GM21360 (cell line): Measurements from ENCODE around the gene FOXF1.

ENCODE experiments used
- ATAC-seq: cut with Tn5 transposase; IDR thresholded peaks from one replicate; pipeline ENCODE4 v1.9.1; 2021; ENCODE audit warnings: mild to moderate bottlenecking, moderate library complexity; ENCODE audit not compliant: unreplicated experiment

FOXF1 gene

DNA sequence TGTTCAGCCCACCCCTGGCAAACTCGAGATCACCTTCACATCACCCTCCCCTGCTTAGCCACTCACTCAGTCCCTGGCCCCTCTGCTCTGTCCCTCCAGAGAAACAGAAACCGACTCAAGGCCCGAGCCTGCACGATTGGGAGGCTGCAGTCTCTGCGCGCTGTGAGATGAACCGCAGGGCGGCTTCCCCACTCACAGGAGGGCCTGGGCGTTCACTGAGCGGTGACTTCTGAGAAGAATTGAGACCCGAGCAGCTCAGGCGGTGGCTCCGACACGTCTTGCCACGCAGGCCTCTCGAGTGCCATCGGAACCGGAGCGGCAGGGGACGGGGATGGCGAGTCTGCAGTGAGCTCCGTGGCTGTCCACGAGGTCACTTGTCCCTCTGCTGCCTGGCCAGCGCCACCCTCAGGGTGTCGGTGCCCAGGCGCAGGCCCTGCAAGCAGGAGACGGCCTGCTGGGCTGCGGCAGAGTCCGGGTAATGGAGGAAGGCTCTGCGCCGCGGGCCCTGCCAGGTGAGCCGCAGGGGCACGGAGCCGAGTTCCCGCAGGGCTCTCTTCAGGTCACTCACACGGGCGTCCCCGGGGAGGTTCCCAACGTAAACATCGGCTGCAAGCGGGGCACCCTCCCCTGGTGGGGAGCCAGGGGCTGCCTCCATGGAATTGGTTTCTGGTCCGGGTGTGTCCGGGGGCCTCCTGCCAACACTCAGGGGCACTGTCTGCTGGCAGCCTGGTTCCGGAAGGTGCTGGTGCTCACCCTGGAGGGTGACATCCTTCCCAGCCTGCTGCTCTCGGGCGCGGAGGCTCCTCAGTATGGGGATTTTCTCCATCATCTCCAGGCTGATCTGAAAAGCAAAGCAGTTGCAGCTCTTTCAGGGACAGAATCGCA lies 21.6 kb downstream of the FOXF1 start:
- no peak for ATAC-seq

DNA sequence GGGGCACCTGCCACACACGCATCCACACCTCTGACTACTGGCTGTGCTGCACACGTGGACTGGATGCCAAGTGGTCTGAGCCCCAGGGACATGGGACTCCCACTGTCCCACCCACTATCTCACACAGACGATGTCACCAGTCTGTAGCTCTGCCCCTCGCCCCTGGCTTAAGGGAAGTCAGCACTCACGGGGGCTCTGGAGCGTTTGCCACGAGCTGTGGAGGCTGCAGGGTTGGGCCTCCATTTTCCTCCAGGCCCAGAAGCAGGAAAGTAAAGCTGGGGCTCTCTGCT lies 22.1 kb downstream of the FOXF1 start:
- no peak for ATAC-seq

DNA sequence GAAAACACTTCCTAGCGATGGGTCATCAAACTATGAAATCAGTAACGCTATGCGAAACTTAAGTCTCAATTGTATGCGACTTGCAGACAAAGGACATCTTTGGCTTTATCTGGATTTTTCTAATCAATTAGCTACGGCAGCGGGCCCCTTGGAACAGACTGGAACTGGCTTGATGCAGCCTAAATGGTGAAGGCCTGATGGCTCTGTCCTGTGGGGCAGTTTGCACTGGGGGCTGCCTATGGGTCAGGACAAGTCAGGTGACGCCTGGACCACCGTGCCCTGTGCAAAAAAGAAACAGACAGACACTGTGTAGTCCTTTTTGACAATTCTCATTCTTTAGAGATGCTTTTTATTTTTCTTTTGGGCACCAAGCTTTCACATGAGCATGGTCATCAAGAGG lies 22.7 kb downstream of the FOXF1 start:
- no peak for ATAC-seq

DNA sequence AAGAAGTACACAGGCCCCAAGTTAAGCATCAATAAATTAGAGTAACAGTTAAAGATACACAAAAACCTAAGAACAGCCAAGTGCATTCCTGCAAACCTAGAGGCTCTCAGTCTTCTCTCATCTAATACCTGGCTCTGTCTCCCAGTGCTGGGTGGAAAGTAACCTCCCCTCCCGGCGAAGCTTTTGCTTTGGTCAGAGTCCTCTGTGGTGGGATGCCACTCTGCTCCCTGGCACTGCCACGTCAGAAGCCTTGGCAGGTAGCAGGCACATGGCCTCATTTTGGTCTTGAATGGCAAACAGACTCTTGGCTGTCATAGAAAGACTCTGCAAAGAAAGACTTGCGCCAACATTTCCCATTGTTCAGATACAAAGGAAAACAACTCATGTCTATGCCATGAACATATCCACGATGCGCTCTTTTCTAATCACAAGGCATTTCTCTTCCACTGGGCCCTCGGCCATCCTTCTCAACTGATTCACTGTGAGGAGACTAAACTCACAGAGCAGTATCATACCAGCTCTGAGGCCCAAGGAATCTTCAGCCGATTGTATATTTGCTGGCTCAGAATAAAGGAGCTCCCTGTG lies 23.5 kb downstream of the FOXF1 start:
- ATAC-seq, result no peak

DNA sequence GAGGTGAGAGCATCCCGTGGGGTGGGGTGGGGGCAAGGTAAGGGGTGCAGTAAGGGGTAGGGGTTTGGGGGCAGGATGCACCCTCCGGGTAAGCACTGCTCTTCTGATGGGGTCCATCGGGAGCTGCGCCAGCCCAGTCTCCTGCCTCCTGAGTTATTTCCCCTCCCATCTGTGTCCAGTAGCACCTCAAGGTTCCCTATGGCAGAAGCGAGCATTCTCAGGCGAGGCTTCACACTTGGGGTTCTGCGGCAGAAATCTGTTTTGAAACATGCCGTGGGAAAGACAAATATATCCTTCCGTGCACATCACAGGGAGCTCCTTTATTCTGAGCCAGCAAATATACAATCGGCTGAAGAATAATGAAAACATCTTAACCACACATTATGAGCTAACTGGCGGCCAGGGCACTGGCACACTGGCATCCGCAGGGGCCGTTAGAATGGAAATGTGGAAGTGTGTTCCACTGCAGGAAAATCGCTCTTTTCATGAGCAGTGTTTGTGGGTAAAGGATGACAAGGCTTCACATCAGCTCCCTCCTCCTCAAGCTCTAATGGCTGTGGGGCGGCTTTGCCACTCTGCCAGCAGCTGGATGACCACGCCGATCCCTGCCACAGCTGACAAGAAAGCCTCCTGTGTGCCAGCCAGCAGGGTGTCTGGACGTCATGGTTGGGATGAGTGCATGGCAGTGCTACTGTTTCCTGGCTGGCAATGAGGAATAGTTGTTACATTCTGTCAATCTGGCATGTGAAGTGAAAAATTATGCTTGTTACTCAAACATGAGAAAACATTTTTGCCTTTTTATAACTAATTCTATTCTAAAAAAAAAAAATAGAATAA lies 24.7 kb downstream of the FOXF1 start:
- no peak for ATAC-seq

DNA sequence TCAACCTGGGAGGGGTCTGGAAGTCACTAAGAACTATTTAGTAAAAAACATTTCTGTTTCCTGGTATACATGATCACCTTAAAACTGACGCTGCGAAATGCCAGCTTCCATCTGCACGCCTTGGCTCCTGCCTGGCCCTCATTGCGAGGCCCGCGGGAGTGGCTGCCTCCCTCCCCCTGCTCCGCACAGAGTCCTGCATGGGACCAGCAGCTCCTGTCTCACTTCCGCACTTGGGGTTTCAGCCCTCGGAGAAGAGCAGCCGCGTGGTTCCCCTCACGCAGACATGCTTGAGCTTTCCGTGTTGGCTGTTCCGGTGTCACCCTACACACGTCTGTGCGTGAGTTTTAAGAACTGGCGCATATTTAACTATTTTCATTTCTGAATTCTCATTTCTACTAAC lies 26.3 kb downstream of the FOXF1 start:
- no peak for ATAC-seq

DNA sequence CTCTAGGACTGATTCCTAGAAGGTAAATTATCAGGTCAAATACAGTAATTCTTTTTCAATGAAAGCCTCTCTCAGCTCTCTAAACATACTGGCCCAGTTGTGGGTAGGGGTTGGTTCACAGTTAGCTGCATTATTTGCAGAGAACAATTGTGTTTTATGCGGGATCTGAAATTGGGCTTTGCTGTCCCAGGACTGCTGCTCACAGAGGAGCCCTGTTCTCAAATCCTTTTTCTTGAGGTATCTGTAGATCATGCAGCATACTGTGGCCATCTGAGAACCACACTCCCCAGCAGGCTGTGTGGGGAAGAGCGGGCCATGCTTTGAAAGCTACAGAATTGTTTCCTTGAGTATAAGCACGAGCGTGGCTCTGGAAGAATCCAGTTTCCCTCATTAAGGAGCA lies 27.2 kb downstream of the FOXF1 start:
- no peak for ATAC-seq

DNA sequence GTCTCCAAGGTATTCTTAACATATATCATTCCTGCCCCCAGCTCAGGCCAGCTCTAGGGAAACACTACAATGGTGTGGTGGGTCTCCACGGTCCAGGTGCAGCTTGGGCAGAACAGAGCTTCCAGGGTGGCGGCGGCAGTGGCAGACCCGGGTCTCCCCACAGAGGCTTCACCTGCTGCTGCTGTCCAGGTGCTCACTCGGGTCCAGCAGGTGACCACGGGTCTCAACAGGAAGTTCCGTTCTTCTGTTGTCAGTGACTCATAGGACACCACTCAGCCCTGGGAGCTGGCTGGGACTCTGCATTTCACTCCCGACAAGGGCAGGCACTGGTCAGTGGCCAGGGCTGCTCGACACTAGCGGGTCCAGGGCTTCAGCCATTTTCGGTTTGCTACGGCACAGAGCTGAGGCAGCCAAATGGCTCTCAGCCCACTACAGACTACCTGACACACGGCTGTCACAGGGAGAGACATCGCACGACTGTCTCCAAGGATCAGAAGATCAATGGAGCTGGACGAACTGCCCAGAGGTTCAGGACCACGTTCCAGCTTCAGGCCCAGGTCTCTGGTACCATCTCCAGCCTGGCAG lies 28.0 kb downstream of the FOXF1 start:
- no peak for ATAC-seq

DNA sequence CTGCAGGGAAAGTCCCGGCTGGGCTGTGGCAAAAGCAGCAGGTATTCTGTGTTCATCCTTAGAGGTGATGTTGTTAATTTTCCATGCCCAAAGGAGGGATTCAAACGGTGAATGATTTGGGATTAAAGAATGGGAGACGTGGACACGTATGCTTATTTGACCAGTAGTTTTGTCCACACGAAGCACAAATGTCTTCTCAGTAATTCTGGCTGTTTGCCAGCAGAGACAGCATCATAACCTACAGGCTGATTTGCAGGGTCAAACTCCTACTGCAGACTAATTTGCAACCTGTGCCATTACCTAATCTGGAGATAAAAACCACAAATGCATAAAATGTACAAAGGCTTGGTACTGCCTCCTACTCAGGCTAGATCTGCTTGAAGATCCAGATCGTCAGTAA lies 30.6 kb downstream of the FOXF1 start:
- no peak for ATAC-seq

DNA sequence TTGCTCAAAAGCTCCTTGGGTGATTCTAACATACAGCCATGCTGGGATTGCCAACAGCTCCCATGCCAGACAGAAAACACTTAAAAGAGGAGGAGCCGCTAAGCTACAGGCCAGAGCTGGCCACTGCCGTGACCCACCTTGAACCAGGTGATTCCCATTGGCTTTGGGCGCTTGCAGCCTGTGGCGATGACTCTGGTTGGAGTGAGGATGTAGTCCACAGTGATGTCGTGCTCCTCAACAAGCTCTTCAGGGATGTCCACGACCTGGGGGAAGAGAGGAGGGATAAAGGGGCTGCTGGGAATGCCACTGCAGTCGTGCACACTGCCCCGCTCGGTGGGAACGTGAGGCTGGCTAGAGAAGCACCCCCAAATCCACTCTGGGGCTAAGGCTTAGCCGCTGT lies 31.2 kb downstream of the FOXF1 start:
- no peak for ATAC-seq

DNA sequence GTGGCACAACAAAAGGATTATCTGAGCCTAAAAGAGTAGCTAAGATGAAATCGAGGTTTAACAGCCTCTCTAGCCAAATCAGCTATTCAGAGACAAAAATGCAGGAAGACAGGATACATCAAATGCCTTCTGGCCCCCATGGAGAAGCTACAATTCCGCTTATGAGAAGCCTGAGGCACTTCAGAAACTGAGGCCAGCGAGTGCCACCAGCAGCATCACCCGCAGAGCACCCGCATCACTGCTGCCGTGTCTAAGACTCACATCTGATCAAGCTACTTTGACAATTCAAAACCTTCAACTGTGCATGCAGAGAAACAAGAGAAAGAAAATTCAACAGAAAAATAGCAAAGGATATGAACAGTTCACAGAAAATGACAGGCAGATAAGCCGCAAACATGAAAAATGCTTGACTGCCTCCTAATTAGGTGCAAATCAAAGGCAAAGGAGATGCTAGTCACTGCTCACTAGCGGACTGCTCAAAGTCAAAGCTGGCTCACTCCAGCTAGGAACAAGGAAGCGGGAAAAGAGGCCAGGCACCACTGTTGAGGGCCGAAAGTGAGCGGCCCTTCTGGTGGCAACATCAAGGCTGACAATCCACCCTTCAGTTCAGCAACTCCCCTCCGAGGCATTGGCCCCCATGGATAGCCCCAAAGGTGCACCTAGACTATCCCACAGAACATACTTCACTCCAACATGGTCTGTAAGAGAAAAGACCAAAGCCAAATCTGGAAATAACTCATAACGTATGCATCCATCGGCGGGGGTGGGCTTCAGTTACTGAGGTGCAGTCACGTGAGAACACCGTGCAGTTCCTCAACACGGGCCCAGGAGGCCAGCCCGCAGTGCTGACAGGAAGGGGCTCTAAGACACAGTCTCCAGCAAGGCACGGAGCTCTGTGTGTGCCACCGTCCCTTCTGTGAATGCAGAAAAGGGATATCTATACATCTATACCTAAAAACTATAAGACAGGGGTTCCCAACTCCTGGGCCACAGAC lies 32.7 kb downstream of the FOXF1 start:
- ATAC-seq, result no peak

DNA sequence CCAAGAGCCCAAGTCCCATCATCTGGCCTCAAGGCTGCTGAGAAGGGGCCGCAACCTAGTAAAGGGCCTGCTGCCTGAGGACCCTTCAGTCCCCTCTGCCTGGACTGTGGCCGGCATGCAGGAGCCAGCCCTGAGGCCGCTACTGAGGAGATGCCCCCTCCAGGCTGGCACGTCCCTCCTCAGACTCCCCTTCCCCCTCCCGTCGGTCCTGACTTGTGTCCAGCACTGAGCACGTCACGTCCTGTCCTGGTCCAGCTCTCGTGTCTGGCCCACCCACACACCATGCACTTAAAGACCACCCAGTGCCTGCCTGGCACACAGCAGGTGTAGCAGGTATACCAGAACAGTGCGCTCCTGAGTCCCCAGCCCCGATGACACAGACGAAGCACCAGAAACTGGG lies 35.2 kb downstream of the FOXF1 start:
- ATAC-seq, result no peak

DNA sequence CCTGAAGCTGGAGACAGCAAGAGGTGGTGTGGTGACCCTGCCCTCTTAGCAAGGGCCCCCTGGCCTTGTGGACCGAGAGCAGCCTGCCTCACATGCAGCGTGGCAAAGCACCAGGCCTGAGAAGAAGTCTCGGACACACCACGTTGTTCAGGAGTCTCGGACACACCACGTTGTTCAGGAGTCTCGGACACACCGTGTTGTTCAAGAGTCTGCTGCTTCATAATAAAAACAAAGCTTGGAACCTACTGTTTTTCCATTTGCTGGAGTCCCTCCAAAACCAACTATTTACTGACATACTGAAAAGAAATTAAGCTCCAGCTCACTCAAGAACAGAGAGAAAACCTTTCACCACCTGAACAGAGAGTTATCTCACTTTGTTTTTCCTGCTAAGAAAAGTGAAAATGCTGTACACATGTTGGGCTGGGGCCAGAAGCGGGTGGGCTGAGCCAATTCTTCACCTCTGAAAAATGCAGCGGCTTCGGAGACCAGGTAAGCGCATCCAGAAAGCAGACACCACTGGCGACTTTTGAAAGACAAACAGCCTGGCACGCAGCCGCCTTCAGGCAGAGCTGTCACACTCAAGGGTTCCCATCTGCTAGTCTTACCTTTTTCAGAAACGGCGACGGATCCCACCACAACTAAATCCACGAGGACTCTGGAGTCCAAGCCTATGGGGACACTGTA lies 35.8 kb downstream of the FOXF1 start:
- ATAC-seq, result no peak

DNA sequence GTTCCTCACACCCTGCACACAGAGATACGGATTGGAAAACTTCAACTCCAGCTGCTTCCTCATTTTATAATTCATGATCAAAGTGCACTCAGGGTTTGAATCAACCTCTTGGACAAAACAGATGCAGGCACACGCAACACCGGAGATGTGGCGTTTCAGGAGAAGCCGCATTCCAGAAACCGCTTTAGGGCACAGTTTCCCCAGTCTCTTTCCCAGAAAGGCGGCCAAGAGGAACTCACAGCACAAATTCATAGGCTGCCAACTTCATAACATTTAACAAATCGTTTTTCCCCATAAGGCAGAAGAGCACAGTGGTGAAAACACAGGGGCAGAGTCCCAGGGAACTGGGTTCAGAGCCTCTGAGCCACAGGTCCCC lies 36.3 kb downstream of the FOXF1 start:
- no peak for ATAC-seq

DNA sequence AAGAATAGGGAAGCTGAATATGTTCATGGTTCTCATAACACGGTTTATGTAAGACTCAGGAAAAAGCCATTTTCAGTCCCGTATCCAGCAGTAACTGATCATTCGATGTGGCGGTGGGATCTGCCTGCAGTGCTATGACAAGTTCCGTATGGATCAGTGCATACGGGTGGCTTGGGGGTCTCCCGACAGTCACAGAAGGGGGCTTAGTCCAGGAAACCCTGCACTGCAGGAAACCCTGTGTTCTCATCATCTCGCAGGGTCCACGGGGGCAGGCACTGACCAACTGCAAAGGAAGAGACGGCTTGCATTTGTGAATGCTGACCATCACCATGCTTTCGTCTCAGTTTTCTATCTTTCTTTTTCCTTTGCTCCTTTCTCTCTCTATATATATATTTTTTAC lies 37.0 kb downstream of the FOXF1 start:
- no peak for ATAC-seq

DNA sequence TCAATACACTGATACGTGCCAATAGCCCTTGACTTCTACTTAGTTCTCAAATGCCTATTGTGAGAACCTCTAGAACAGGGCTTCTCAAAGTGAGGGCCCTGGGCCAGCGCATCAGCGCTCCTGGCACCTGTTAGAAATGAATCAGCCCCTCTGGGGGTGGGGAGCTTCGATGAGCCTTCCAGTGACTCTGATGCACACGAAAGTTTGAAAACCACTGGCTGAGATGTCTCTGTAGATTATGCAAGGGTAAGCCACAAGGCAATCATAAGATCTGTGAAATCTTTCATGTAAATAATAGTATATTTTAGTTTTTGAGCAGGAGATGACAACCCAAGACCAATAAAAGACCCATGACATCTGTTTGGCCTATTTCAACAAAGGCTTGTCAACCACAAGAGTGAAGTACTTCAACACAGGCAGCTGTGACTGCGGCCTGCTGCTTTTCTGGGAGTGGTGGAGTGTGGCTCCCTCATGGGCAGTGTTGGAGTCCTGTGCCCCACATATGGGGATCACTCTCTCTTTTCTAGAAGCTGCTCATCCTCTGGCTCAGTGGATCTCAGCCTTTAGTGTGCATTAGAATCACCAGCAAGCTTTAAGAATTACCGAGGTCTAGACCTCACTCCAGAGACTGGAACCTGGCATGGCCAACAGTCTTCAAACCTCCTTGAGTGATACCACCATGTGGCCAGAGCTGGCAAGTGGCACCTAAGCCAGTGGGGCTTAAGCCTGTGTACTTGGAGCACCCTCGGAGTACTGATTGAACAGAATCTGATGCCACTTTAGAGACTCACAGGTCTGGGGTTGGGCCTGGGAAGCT lies 39.0 kb downstream of the FOXF1 start:
- no peak for ATAC-seq

DNA sequence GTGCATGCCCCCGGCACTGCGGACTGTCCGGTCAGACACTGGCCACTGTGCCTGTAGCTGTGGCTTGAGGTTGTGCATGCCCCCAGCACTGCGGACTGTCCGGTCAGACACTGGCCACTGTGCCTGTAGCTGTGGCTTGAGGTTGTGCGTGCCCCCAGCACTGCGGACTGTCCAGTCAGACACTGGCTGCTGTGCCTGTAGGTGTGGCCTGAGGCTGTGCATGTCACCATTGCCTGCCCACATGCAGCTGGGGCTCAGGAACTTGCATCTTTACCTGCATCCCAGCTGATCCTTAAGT lies 39.5 kb downstream of the FOXF1 start:
- no peak for ATAC-seq

DNA sequence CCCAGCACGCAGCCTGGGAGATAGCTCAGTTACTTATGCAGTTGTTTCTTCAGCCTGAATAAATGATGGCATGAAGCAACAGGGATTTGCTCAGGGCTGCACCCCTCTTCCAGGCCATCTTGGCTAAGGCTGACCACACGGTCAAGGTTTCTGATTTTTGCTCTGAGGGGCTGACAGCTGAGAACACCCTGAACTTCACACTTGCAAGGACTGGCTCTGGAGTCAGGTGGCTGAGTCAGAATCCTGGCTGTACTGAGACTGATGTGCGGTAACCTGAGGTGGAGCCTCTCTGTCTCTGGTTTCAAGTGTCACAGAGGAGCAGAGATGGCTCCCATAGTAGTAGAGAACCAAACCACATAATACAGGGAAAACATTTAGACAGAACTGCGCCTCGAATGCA lies 40.0 kb downstream of the FOXF1 start:
- ATAC-seq, result no peak

DNA sequence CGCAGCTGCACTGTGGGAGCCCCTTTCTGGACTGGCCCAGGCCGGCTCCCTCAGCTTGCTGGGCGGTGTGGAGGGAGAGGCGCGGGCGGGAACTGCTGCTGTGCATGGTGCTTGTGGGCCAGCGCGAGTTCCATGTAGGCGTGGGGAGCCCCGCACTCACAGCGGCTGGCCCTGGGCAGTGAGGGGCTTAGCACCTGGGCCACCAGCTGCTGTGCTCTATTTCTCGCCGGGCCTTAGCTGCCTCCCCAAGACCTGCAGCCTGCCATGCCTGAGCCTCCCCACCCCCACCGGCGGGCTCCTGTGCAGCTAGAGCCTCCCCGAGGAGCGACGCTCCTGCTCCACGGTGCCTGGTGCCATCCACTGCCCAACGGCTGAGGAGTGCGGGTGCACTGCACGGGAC lies 43.0 kb downstream of the FOXF1 start:
- ATAC-seq, result no peak

DNA sequence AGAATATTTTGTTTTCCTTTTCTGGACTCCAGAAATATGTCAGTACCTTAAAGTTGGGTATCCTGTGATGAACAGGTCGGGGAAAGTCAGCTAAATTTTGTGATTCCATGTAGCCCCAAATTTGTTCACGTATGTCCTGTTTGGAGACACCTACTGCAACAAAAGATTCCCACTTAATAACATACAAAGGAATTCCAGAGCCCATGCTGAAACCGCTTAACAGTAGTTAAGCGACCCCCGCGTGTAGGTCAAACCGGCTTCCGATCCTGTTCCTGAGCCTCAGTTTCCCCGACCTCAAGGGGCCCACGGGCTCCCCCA lies 44.2 kb downstream of the FOXF1 start:
- no peak for ATAC-seq
